Mesothelial cell of epicardium (in vitro differentiated cells): Measurements from ENCODE around the gene VASH2. TPM values are rescaled to one million over a fixed set of nuclear protein-coding genes. Genes with fewer than 3 reads are reported as not detected.

Source experiments
- DNase-seq, 2 experiments: peaks; one replicate each; pipeline ENCODE4 v3.0.0; 2021; ENCODE audit warnings: low spot score in 2 of 2; ENCODE audit not compliant: unreplicated experiment in 2 of 2
- H3K27ac Mint-ChIP-seq: 2 replicates; pipeline ENCODE4 v1.8.0; 2021; ENCODE audit warnings: mixed read lengths
- H3K27me3 Mint-ChIP-seq: 2 replicates; pipeline ENCODE4 v1.8.0; 2021; ENCODE audit warnings: low read depth, mixed read lengths
- H3K36me3 Mint-ChIP-seq: 2 replicates; pipeline ENCODE4 v1.8.0; 2021; ENCODE audit warnings: mixed read lengths
- H3K4me1 Mint-ChIP-seq: 2 replicates; pipeline ENCODE4 v1.8.0; 2021; ENCODE audit warnings: mixed read lengths
- H3K4me3 Mint-ChIP-seq: 2 replicates; pipeline ENCODE4 v1.8.0; 2021; ENCODE audit warnings: mild to moderate bottlenecking, moderate library complexity, mixed read lengths
- H3K9me3 Mint-ChIP-seq: 2 replicates; pipeline ENCODE4 v1.8.0; 2021; ENCODE audit warnings: mixed read lengths
- CTCF ChIP-seq: fragments of 200-600 bp; sonication (generic); IDR thresholded peaks from one replicate; pipeline ENCODE4 v1.5.0; 2021; ENCODE audit warnings: antibody characterized with exemption; ENCODE audit not compliant: unreplicated experiment
- total RNA-seq: library from RNA; stranded (reverse); gene quantifications from 3 replicates; pipeline ENCODE4 v1.2.1, GENCODE V29; 2021

VASH2 gene
- total RNA-seq, 1 donor from 2014 or later = 43.6 TPM

- TF ChIP-seq CTCF = no peak
- H3K36me3 Mint-ChIP-seq = no peaks in the 10 kb centered on the region
- no peak for DNase-seq
- H3K4me3 Mint-ChIP-seq = no peak overlapping the region
- H3K4me1 Mint-ChIP-seq = peaks cover 14% of the 10 kb centered on the region
- H3K27ac Mint-ChIP-seq = no peak overlapping the region
- no peaks in the 10 kb centered on the region for H3K27me3 Mint-ChIP-seq
- no peaks in the 10 kb centered on the region for H3K9me3 Mint-ChIP-seq
These were observed 24.0 kb upstream of the VASH2 start for GRCh38 chr1:212926372-212926771.

- Mint-ChIP-seq H3K4me3 (no peak overlapping the region), H3K9me3 (no peaks in the 10 kb centered on the region), H3K27ac (peak overlapping the region; percentile 72), H3K27me3 (no peaks in the 10 kb centered on the region), H3K4me1 (peaks cover 14% of the 10 kb centered on the region), H3K36me3 (no peaks in the 10 kb centered on the region)
- TF ChIP-seq CTCF = no peak
- DNase-seq = no peak
These were observed 21.7 kb upstream of the VASH2 start for GRCh38 chr1:212928323-212929291.

GRCh38 chr1:212930986-212931678 lies 19.2 kb upstream of the VASH2 start:
- Mint-ChIP-seq H3K9me3 (no peaks in the 10 kb centered on the region), H3K27ac (no peak overlapping the region), H3K4me3 (no peak overlapping the region), H3K4me1 (peaks cover 10% of the 10 kb centered on the region), H3K36me3 (no peaks in the 10 kb centered on the region), H3K27me3 (no peaks in the 10 kb centered on the region)
- no peak for TF ChIP-seq CTCF
- no peak for DNase-seq

- no peaks in the 10 kb centered on the region for H3K9me3 Mint-ChIP-seq
- no peak overlapping the region for H3K4me3 Mint-ChIP-seq
- H3K4me1 Mint-ChIP-seq = peaks cover 3% of the 10 kb centered on the region
- TF ChIP-seq CTCF = no peak
- H3K36me3 Mint-ChIP-seq = no peaks in the 10 kb centered on the region
- H3K27ac Mint-ChIP-seq = no peak overlapping the region
- H3K27me3 Mint-ChIP-seq = no peaks in the 10 kb centered on the region
- no peak for DNase-seq
These were observed 16.4 kb upstream of the VASH2 start for GRCh38 chr1:212933815-212934471.

GRCh38 chr1:212935387-212935981 lies 14.9 kb upstream of the VASH2 start:
- TF ChIP-seq CTCF = no peak
- no peaks in the 10 kb centered on the region for H3K36me3 Mint-ChIP-seq
- H3K4me3 Mint-ChIP-seq = no peak overlapping the region
- H3K27ac Mint-ChIP-seq = no peak overlapping the region
- H3K4me1 Mint-ChIP-seq = no peaks in the 10 kb centered on the region
- no peak for DNase-seq
- peaks cover 10% of the 10 kb centered on the region for H3K9me3 Mint-ChIP-seq
- H3K27me3 Mint-ChIP-seq = no peaks in the 10 kb centered on the region
